ENCODE results near the gene RPTOR.

GRCh38 chr17:80596760-80597608 is 52.3 kb downstream of the RPTOR start:
- TF ChIP-seq CTCF (IDR thresholded peaks at IDR 0.05; ENCODE audit: insufficient read depth, low read depth, low read length) (no peak), EZH2 (IDR thresholded peaks at IDR 0.05; ENCODE audit: insufficient read depth, low read length) (no peak)
